H1 (cell line): ENCODE measurements around the gene CAMTA1. TPM values are rescaled to one million over a fixed set of nuclear protein-coding genes. Genes with fewer than 3 reads are reported as not detected.

Source experiments
- CTCF ChIA-PET: fragments of 300-600 bp; sonication (Branson Sonifier 250); formaldehyde crosslinking; loops from one replicate; lab custom pipeline; 2021; ENCODE audit not compliant: partially characterized antibody; lab: Charles Lee
- POLR2A ChIA-PET: fragments of 300-600 bp; sonication (Branson Sonifier 250); formaldehyde crosslinking; loops from one replicate; lab custom pipeline; 2021; ENCODE audit warnings: inconsistent platforms; ENCODE audit not compliant: partially characterized antibody; lab: Charles Lee
- DNase-seq, 2 experiments: peaks; one replicate each; pipeline versions ENCODE4 v3.0.0 to v3.0.0-alpha.2; 2010 to 2022; ENCODE audit warnings: low spot score in 2 of 2, low read depth in 1 of 2, mixed read lengths in 1 of 2
- FAIRE-seq: peaks from 2 replicates; lab custom pipeline; 2011; peaks lifted over from hg19 to GRCh38; lab: Jason Lieb, UNC
- H2AFZ ChIP-seq: 2 replicates; pipeline ENCODE4 v1.8.1; 2012; ENCODE audit warnings: low read length, inconsistent platforms
- H2AK5ac ChIP-seq: 2 replicates; pipeline ENCODE4 v1.6.1; 2013; ENCODE audit warnings: low read depth, low read length
- H2BK120ac ChIP-seq: replicated peaks from 2 replicates; pipeline ENCODE3; 2013; ENCODE audit warnings: low read depth, low read length, inconsistent platforms
- H2BK12ac ChIP-seq: 2 replicates; pipeline ENCODE4 v1.6.1; 2013; ENCODE audit warnings: low read depth, low read length
- H2BK15ac ChIP-seq: 2 replicates; pipeline ENCODE4 v1.6.1; 2013; ENCODE audit warnings: low read length
- H2BK20ac ChIP-seq: 2 replicates; pipeline ENCODE4 v1.6.1; 2013; ENCODE audit warnings: low read length
- H2BK5ac ChIP-seq: 2 replicates; pipeline ENCODE4 v1.6.1; 2013; ENCODE audit warnings: low read depth, low read length
- H3K14ac ChIP-seq: 2 replicates; pipeline ENCODE4 v1.6.1; 2013; ENCODE audit warnings: inconsistent platforms; ENCODE audit not compliant: insufficient read length
- H3K18ac ChIP-seq: 2 replicates; pipeline ENCODE4 v1.6.1; 2013; ENCODE audit warnings: low read length; ENCODE audit errors: extremely low read depth
- H3K23ac ChIP-seq: 2 replicates; pipeline ENCODE4 v1.6.1; 2013; ENCODE audit warnings: inconsistent platforms; ENCODE audit not compliant: insufficient read length
- H3K23me2 ChIP-seq: 2 replicates; pipeline ENCODE4 v1.6.1; 2013; ENCODE audit warnings: low read depth, low read length
- H3K27ac ChIP-seq: 2 replicates; pipeline ENCODE4 v1.6.1; 2011; ENCODE audit warnings: low read depth, low read length, inconsistent platforms
- H3K27me3 ChIP-seq, 4 experiments: replicated peaks in 1 of 4; 1 replicate in 1 of 4; 2 replicates in 3 of 4; pipeline versions ENCODE4 v1.6.1 to v1.8.1; 2011 to 2013; ENCODE audit warnings: low read length in 3 of 4, mild to moderate bottlenecking in 3 of 4, inconsistent platforms in 2 of 4, mixed read lengths in 2 of 4, moderate library complexity in 1 of 4; ENCODE audit not compliant: control insufficient read depth in 3 of 4, insufficient read depth in 3 of 4; ENCODE audit errors: extremely low read depth in 1 of 4
- H3K36me3 ChIP-seq, 4 experiments: 2 replicates each; pipeline versions ENCODE4 v1.6.1 to v1.8.1; 2011 to 2013; ENCODE audit warnings: mild to moderate bottlenecking in 4 of 4, low read length in 3 of 4, moderate library complexity in 2 of 4, control low read depth in 1 of 4, inconsistent platforms in 1 of 4; ENCODE audit not compliant: insufficient read depth in 4 of 4, control insufficient read depth in 2 of 4
- H3K4ac ChIP-seq: replicated peaks from 2 replicates; pipeline ENCODE3; 2013; ENCODE audit warnings: low read length, low read depth, mixed read lengths, inconsistent platforms; ENCODE audit not compliant: insufficient read length
- H3K4me1 ChIP-seq, 4 experiments: replicated peaks in 1 of 4; 1 replicate in 1 of 4; 2 replicates in 3 of 4; pipeline versions ENCODE4 v1.6.1 to v1.8.1; 2011 to 2013; ENCODE audit warnings: low read length in 3 of 4, inconsistent platforms in 2 of 4, mixed read lengths in 1 of 4; ENCODE audit not compliant: insufficient read depth in 4 of 4, control insufficient read depth in 3 of 4
- H3K4me2 ChIP-seq, 2 experiments: 2 replicates each; pipeline versions ENCODE4 v1.6.1 to v1.8.1; 2011 to 2013; ENCODE audit warnings: low read depth in 2 of 2, low read length in 2 of 2, control low read depth in 1 of 2, inconsistent platforms in 1 of 2, mild to moderate bottlenecking in 1 of 2; ENCODE audit not compliant: insufficient read depth in 1 of 2
- H3K4me3 ChIP-seq, 4 experiments: fragments of 200-600, 300-600 bp in 1 of 4; sonication (generic), shearing (Covaris generic), sonication (Bioruptor Twin) in 1 of 4; 2 replicates each; pipeline versions ENCODE4 v1.5.1 to v1.8.1; 2011 to 2016; ENCODE audit warnings: low read length in 4 of 4, low read depth in 3 of 4, control low read depth in 2 of 4, inconsistent platforms in 2 of 4, mild to moderate bottlenecking in 2 of 4, mixed read lengths in 1 of 4, moderate library complexity in 1 of 4; ENCODE audit not compliant: insufficient read depth in 2 of 4; ENCODE audit errors: extremely low read depth in 1 of 4
- H3K56ac ChIP-seq: replicated peaks from 2 replicates; pipeline ENCODE3; 2013; ENCODE audit warnings: low read depth, mild to moderate bottlenecking, mixed read lengths, low read length, inconsistent platforms; ENCODE audit not compliant: insufficient read length
- H3K79me1 ChIP-seq: 2 replicates; pipeline ENCODE4 v1.6.1; 2013; ENCODE audit warnings: low read depth, low read length, control low read depth
- H3K79me2 ChIP-seq, 2 experiments: 2 replicates each; pipeline versions ENCODE4 v1.6.1 to v1.8.1; 2012 to 2013; ENCODE audit warnings: low read length in 2 of 2, mild to moderate bottlenecking in 2 of 2, inconsistent platforms in 1 of 2; ENCODE audit not compliant: insufficient read depth in 2 of 2, control insufficient read depth in 1 of 2
- H3K9ac ChIP-seq, 4 experiments: replicated peaks in 1 of 4; 1 replicate in 1 of 4; 2 replicates in 3 of 4; pipeline versions ENCODE4 v1.6.1 to v1.8.1; 2011 to 2013; ENCODE audit warnings: low read depth in 3 of 4, low read length in 3 of 4, control low read depth in 2 of 4, mild to moderate bottlenecking in 2 of 4, moderate library complexity in 2 of 4, inconsistent platforms in 1 of 4; ENCODE audit errors: extremely low read depth in 1 of 4
- H3K9me3 ChIP-seq, 2 experiments: 2 replicates each; pipeline versions ENCODE4 v1.6.1 to v1.8.1; 2012 to 2013; ENCODE audit warnings: mild to moderate bottlenecking in 2 of 2, moderate library complexity in 2 of 2, control low read depth in 1 of 2, inconsistent platforms in 1 of 2, low read depth in 1 of 2, low read length in 1 of 2, mixed read lengths in 1 of 2; ENCODE audit not compliant: insufficient read depth in 2 of 2
- H4K20me1 ChIP-seq, 2 experiments: replicated peaks in 1 of 2; 2 replicates each; pipeline versions ENCODE3 to v1.8.1; 2011 to 2013; ENCODE audit warnings: inconsistent platforms in 2 of 2, low read length in 2 of 2, mild to moderate bottlenecking in 1 of 2; ENCODE audit not compliant: insufficient read depth in 2 of 2, control insufficient read depth in 1 of 2
- H4K5ac ChIP-seq: 2 replicates; pipeline ENCODE4 v1.6.1; 2013; ENCODE audit warnings: low read length, low read depth, mixed read lengths, inconsistent platforms; ENCODE audit not compliant: insufficient read length
- H4K8ac ChIP-seq: 2 replicates; pipeline ENCODE4 v1.8.0; 2013; ENCODE audit warnings: mild to moderate bottlenecking, moderate library complexity, low read length, inconsistent platforms; ENCODE audit not compliant: insufficient read depth; ENCODE audit errors: extremely low read depth
- H4K91ac ChIP-seq: replicated peaks from 2 replicates; pipeline ENCODE3; 2013; ENCODE audit warnings: low read length, mixed read lengths, inconsistent platforms; ENCODE audit not compliant: insufficient read length
- BRCA1 ChIP-seq: IDR thresholded peaks from 2 replicates; pipeline ENCODE4 v1.6.1; 2012; ENCODE audit warnings: low read depth, low read length, improper control_type of control experiment
- CREB1 ChIP-seq: IDR thresholded peaks from 2 replicates; pipeline ENCODE4 v1.6.1; 2012; ENCODE audit warnings: inconsistent platforms
- JUN ChIP-seq: IDR thresholded peaks from 2 replicates; pipeline ENCODE4 v1.6.1; 2011; ENCODE audit warnings: low read depth, mild to moderate bottlenecking, improper control_type of control experiment, low read length
- MAFK ChIP-seq: IDR thresholded peaks from 2 replicates; pipeline ENCODE4 v1.6.1; 2012; ENCODE audit warnings: low read depth, mild to moderate bottlenecking, improper control_type of control experiment, low read length
- RBBP5 ChIP-seq: IDR thresholded peaks from 2 replicates; pipeline ENCODE4 v1.7.1; 2012; ENCODE audit warnings: low read depth, mild to moderate bottlenecking, inconsistent platforms, low read length, moderate library complexity, borderline replicate concordance
- SAP30 ChIP-seq: fragments of 300-600 bp; sonication (generic); IDR thresholded peaks from 2 replicates; pipeline ENCODE4 v1.7.1; 2012; ENCODE audit warnings: low read length, moderate library complexity, mild to moderate bottlenecking, inconsistent platforms; ENCODE audit not compliant: insufficient read depth, insufficient replicate concordance
- WGBS, 2 experiments: shearing (Covaris generic) in 1 of 2; methylation state at CpG; one replicate each; pipeline versions ENCODE4 v1.1.6 to v1.1.7; 2013 to 2015; ENCODE audit warnings: low lambda C conversion rate in 2 of 2, mixed read lengths in 2 of 2, inconsistent platforms in 1 of 2, low coverage in 1 of 2, missing lambda C conversion rate in 1 of 2; ENCODE audit not compliant: insufficient replicate concordance in 2 of 2, insufficient coverage in 1 of 2, insufficient read length in 1 of 2; ENCODE audit errors: extremely low coverage in 1 of 2, missing lambda C conversion rate in 1 of 2; 5-methylcytosine and 5-hydroxymethylcytosine counted together
- polyA plus RNA-seq, 7 experiments: library from polyadenylated mRNA; depleted of rRNA in 3 of 7; stranded (reverse) in 5 of 7; unstranded in 2 of 7; fragments of >200 nt in 5 of 7; fragments of 200-250 nt in 2 of 7; gene quantifications; 1 replicate in 5 of 7; 2 replicates in 1 of 7; 4 replicates in 1 of 7; pipeline versions ENCODE4 v1.2.1 to v1.2.3, GENCODE V29; 2011 to 2013; ENCODE audit warnings: missing spikeins in 2 of 7, mixed read lengths in 2 of 7
- total RNA-seq: library from RNA; stranded (reverse); fragmentation: NEBNext Ultra II Directional; extraction: Animal tissue kit (Norgen Biotek cat#: 25700); gene quantifications from 2 replicates; pipeline ENCODE4 v1.2.1, GENCODE V29; 2021
- TF ChIP-seq, protein P1 (sequence below): IDR thresholded peaks from 2 replicates; pipeline ENCODE4 v1.6.1; 2012; ENCODE audit warnings: inconsistent platforms

CAMTA1 gene
- total and polyA plus RNA-seq, 2 of the 8 experiments (the other 6 are each of a cell fraction or from before 2014, with no cell fraction given): 65.0 to 119 TPM

DNA sequence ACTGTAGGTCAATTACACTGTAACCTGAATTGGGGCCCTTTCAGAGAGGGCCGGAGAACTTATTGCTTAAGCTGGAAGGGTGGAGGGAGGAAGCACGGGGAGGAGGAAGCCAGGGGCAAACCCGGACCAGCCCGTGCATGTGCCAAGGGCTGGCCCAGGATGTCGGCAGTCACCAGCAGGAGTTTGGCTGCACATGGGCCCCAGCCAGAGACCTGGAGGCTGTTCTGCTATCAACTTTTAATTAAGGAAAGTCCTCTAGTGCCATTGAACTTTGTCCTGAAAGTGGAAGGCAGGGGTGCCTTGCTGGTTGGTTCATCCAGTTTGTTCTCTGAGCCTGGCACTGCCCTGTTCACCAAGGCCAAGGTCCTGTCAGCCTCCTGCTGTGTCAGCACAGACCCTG, 785.1 kb downstream of the CAMTA1 start:
- FAIRE-seq (no peak), DNase-seq (no peak)
- Histone ChIP-seq H3K36me3 (no peaks in the 10 kb centered on the region), H4K5ac (no peak overlapping the region), H2BK20ac (no peak overlapping the region), H3K79me1 (no peaks in the 10 kb centered on the region), H3K27me3 (no peaks in the 10 kb centered on the region; a peak in 1 of 7 replicates), H3K9ac (no peak overlapping the region), H3K79me2 (no peaks in the 10 kb centered on the region), H4K8ac (no peak overlapping the region; the same call in 1 of the 2 replicates), H3K56ac (no peak overlapping the region), H3K4me3 (no peak overlapping the region), H2AFZ (no peak overlapping the region), H2AK5ac (no peak overlapping the region), H3K18ac (no peak overlapping the region), H4K20me1 (peaks cover 0 to 12% of the 10 kb centered on the region in 2 experiments), H2BK120ac (no peak overlapping the region), H3K4me2 (no peak overlapping the region), H3K27ac (no peak overlapping the region), H3K4ac (no peak overlapping the region), H2BK12ac (no peak overlapping the region), H3K4me1 (no peaks in the 10 kb centered on the region), H3K23ac (no peak overlapping the region), H3K23me2 (peaks cover 18% of the 10 kb centered on the region; the same call in 1 of the 2 replicates), H4K91ac (no peak overlapping the region), H3K14ac (no peak overlapping the region), H2BK5ac (no peak overlapping the region), H3K9me3 (peaks cover 0 to 20% of the 10 kb centered on the region in 2 experiments; a peak in 1 of 4 replicates), H2BK15ac (no peak overlapping the region)
- POLR2A ChIA-PET: no interaction called here
- no peak for TF ChIP-seq CREB1
- no peak for TF ChIP-seq SAP30
- TF ChIP-seq MAFK: no peak
- no peak for TF ChIP-seq RBBP5
- TF ChIP-seq JUN: no peak
- no peak for TF ChIP-seq BRCA1
- TF ChIP-seq, protein P1, sequence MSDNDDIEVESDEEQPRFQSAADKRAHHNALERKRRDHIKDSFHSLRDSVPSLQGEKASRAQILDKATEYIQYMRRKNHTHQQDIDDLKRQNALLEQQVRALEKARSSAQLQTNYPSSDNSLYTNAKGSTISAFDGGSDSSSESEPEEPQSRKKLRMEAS: no peak
- CTCF ChIA-PET: no interaction called here
- 72% methylated on average over 5 of the region's 5 CpGs; no CpG with 5 or more reads in 1 of the 2 experiments for WGBS, 2 experiments
